OCI-LY3 (cell line): ENCODE measurements around the gene EFCAB11.

ENCODE experiments used
- CTCF ChIP-seq: fragments of 200-600, 300-600 bp; sonication (generic); IDR thresholded peaks from 2 replicates; pipeline ENCODE4 v1.5.1; 2014; ENCODE audit warnings: antibody characterized with exemption, low read length, low read depth
- EZH2phosphoT487 ChIP-seq: fragments of 200-600 bp; shearing (Covaris generic); IDR thresholded peaks from 2 replicates; pipeline ENCODE4 v1.6.1; 2018; ENCODE audit warnings: antibody characterized with exemption, mixed run types, low read depth

- TF ChIP-seq CTCF (no peak), EZH2phosphoT487 (no peak)
Measured at GRCh38 chr14:89918721-89919120, 35.8 kb downstream of the EFCAB11 start.
